ENCODE results near the gene TSHZ1.

TSHZ1 gene

DNA sequence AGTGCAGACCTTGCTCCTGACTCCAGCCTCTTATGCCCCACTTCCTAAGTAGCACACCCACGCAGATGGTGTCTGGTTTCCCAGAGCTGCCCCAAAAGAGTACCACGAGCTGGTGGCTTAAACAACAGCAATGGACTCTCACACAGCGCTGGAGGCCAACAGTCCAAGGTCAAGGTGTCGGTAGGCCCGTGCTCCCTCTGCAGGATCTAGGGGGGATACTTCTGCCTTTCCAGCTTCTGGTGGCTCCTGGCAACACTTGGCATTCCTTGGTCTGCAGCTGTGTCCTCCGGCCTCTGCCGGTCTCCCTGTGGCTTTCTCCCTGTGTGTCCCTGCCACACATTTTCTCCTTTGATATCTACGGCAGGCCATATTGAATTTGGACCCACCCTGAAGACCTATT, 99.0 kb downstream of the TSHZ1 start:
- no peak overlapping the region for H3K4me3 ChIP-seq (ENCODE audit: low read length)
- H3K9me3 ChIP-seq (ENCODE audit: control insufficient read depth, insufficient read depth, low read length), result no peaks in the 10 kb centered on the region
- H3K4me1 ChIP-seq (ENCODE audit: control insufficient read depth, insufficient read depth, low read length), result no peaks in the 10 kb centered on the region
- H3K36me3 ChIP-seq (ENCODE audit: control insufficient read depth, insufficient read depth, low read length), result no peaks in the 10 kb centered on the region
- H3K27ac ChIP-seq (ENCODE audit: low read length), result no peak overlapping the region
- no CpG with 5 or more reads among the region's 8 CpGs for WGBS (ENCODE audit: insufficient coverage, insufficient read length)
- peak; percentile 11 for DNase-seq (ENCODE audit: low read depth, low spot score)
- H3K27me3 ChIP-seq (ENCODE audit: control insufficient read depth, insufficient read depth, low read length), result no peaks in the 10 kb centered on the region

DNA sequence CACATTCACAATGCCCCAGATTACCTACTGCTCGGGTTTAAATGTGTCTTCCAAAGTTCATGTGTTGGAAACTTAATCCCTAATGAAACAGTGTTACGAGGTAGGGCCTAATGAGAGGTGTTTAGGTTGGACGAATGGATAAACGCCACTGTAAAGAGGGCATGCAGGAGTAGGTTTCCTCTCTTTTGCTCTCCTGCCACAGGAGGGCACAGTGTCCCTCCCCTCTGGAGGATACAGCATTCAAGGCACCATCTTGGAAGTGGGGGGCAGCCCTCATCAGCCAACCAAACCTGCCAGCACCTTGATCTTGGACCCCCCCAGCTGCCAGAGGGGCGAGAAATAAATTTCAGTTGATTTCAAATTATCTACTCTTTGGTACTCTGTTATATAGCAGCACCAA, 103.5 kb downstream of the TSHZ1 start:
- Histone ChIP-seq H3K4me1 (ENCODE audit: control insufficient read depth, insufficient read depth, low read length) (no peaks in the 10 kb centered on the region), H3K27ac (ENCODE audit: low read length) (no peak overlapping the region), H3K4me3 (ENCODE audit: low read length) (no peak overlapping the region), H3K36me3 (ENCODE audit: control insufficient read depth, insufficient read depth, low read length) (no peaks in the 10 kb centered on the region), H3K27me3 (ENCODE audit: control insufficient read depth, insufficient read depth, low read length) (no peaks in the 10 kb centered on the region), H3K9me3 (ENCODE audit: control insufficient read depth, insufficient read depth, low read length) (no peaks in the 10 kb centered on the region)
- DNase-seq (ENCODE audit: low read depth, low spot score), result no peak
- WGBS (ENCODE audit: insufficient coverage, insufficient read length), result no CpG with 5 or more reads among the region's 5 CpGs

DNA sequence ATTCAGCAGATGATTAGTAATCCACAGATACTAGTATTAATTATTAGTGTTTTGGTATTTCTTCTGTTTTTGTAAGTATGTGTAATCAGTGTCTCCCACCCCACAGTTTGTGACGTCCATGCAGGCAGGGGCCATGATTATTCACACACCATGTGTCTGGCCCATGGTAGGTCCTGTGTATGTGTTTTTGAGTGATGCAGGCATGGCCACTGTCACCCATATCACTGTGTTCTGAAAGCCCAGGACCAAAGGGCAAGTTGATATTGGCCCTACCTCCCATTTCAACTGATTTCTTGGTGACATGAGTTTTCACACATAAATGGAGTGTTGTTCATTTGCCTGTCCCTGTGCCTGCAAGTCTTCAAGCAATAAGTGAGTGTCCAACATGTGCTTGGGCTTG, 104.0 kb downstream of the TSHZ1 start:
- WGBS (ENCODE audit: insufficient coverage, insufficient read length), result no CpG with 5 or more reads among the region's 1 CpG
- DNase-seq (ENCODE audit: low read depth, low spot score), result no peak
- Histone ChIP-seq H3K27me3 (ENCODE audit: control insufficient read depth, insufficient read depth, low read length) (no peaks in the 10 kb centered on the region), H3K9me3 (ENCODE audit: control insufficient read depth, insufficient read depth, low read length) (no peaks in the 10 kb centered on the region), H3K4me1 (ENCODE audit: control insufficient read depth, insufficient read depth, low read length) (no peaks in the 10 kb centered on the region), H3K36me3 (ENCODE audit: control insufficient read depth, insufficient read depth, low read length) (no peaks in the 10 kb centered on the region), H3K27ac (ENCODE audit: low read length) (no peak overlapping the region), H3K4me3 (ENCODE audit: low read length) (no peak overlapping the region)

- no peaks in the 10 kb centered on the region for H3K27me3 ChIP-seq (ENCODE audit: control insufficient read depth, insufficient read depth, low read length)
- H3K36me3 ChIP-seq (ENCODE audit: control insufficient read depth, insufficient read depth, low read length), result no peaks in the 10 kb centered on the region
- no peak overlapping the region for H3K4me3 ChIP-seq (ENCODE audit: low read length)
- H3K27ac ChIP-seq (ENCODE audit: low read length), result no peak overlapping the region
- no peaks in the 10 kb centered on the region for H3K9me3 ChIP-seq (ENCODE audit: control insufficient read depth, insufficient read depth, low read length)
- WGBS (ENCODE audit: insufficient coverage, insufficient read length), result no CpG with 5 or more reads among the region's 10 CpGs
- H3K4me1 ChIP-seq (ENCODE audit: control insufficient read depth, insufficient read depth, low read length), result no peaks in the 10 kb centered on the region
- no peak for DNase-seq (ENCODE audit: low read depth, low spot score)
These were observed 105.6 kb downstream of the TSHZ1 start for GRCh38 chr18:75316223-75316622.

DNA sequence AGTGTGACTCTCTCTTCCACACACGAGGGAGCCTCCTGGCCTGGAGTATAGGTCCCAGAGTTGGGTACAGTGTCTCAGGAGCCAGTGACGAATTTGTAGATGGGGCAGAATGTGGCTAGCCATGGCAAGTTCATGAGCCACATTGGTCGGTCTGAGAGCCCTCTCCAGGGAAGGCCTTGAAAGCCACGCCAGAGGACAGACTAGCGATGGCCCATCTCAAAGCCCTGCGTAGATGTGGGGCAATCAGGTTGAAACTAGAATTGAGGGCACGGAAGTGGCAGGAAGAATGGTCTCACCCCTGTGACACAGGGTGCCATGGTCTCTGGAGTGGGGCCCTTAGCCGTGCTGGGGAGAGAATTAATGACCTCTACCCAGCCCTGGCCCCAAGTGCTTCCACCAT, 106.2 kb downstream of the TSHZ1 start:
- WGBS (ENCODE audit: insufficient coverage, insufficient read length), result no CpG with 5 or more reads among the region's 8 CpGs
- H3K36me3 ChIP-seq (ENCODE audit: control insufficient read depth, insufficient read depth, low read length), result no peaks in the 10 kb centered on the region
- H3K4me3 ChIP-seq (ENCODE audit: low read length), result no peak overlapping the region
- no peak for DNase-seq (ENCODE audit: low read depth, low spot score)
- H3K9me3 ChIP-seq (ENCODE audit: control insufficient read depth, insufficient read depth, low read length), result no peaks in the 10 kb centered on the region
- H3K27ac ChIP-seq (ENCODE audit: low read length), result no peak overlapping the region
- no peaks in the 10 kb centered on the region for H3K4me1 ChIP-seq (ENCODE audit: control insufficient read depth, insufficient read depth, low read length)
- H3K27me3 ChIP-seq (ENCODE audit: control insufficient read depth, insufficient read depth, low read length), result no peaks in the 10 kb centered on the region

GRCh38 chr18:75317300-75317699, 106.7 kb downstream of the TSHZ1 start:
- Histone ChIP-seq H3K27me3 (ENCODE audit: control insufficient read depth, insufficient read depth, low read length) (no peaks in the 10 kb centered on the region), H3K4me3 (ENCODE audit: low read length) (no peak overlapping the region), H3K9me3 (ENCODE audit: control insufficient read depth, insufficient read depth, low read length) (no peaks in the 10 kb centered on the region), H3K4me1 (ENCODE audit: control insufficient read depth, insufficient read depth, low read length) (no peaks in the 10 kb centered on the region), H3K27ac (ENCODE audit: low read length) (no peak overlapping the region), H3K36me3 (ENCODE audit: control insufficient read depth, insufficient read depth, low read length) (no peaks in the 10 kb centered on the region)
- WGBS (ENCODE audit: insufficient coverage, insufficient read length), result no CpG with 5 or more reads among the region's 17 CpGs
- DNase-seq (ENCODE audit: low read depth, low spot score), result no peak

GRCh38 chr18:75317703-75318102, 107.1 kb downstream of the TSHZ1 start:
- Histone ChIP-seq H3K27me3 (ENCODE audit: control insufficient read depth, insufficient read depth, low read length) (no peaks in the 10 kb centered on the region), H3K4me3 (ENCODE audit: low read length) (no peak overlapping the region), H3K27ac (ENCODE audit: low read length) (no peak overlapping the region), H3K4me1 (ENCODE audit: control insufficient read depth, insufficient read depth, low read length) (no peaks in the 10 kb centered on the region), H3K36me3 (ENCODE audit: control insufficient read depth, insufficient read depth, low read length) (no peaks in the 10 kb centered on the region), H3K9me3 (ENCODE audit: control insufficient read depth, insufficient read depth, low read length) (no peaks in the 10 kb centered on the region)
- no CpG with 5 or more reads among the region's 11 CpGs for WGBS (ENCODE audit: insufficient coverage, insufficient read length)
- no peak for DNase-seq (ENCODE audit: low read depth, low spot score)

DNA sequence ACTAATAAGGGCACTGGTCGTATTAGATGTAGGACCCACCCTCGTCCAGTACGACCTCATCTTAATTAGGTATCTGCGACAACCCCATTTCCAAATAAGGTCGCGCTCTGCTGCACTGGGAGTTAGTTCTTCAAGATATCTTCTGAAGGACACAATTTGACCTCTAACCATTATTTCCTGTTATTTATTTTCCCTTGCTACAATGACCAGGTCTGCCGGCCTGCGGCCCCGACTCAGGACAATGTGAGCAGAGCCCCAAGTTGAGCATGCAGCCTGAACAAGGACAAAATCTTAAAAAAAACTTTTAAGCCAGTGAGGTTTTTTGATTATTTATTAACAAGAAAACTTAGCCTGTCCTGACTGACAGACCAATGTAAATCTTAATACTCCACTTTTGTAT, 109.3 kb downstream of the TSHZ1 start:
- H3K27ac ChIP-seq (ENCODE audit: low read length), result no peak overlapping the region
- no peak for DNase-seq (ENCODE audit: low read depth, low spot score)
- no peaks in the 10 kb centered on the region for H3K4me1 ChIP-seq (ENCODE audit: control insufficient read depth, insufficient read depth, low read length)
- WGBS (ENCODE audit: insufficient coverage, insufficient read length), result no CpG with 5 or more reads among the region's 9 CpGs
- no peaks in the 10 kb centered on the region for H3K9me3 ChIP-seq (ENCODE audit: control insufficient read depth, insufficient read depth, low read length)
- no peaks in the 10 kb centered on the region for H3K27me3 ChIP-seq (ENCODE audit: control insufficient read depth, insufficient read depth, low read length)
- H3K36me3 ChIP-seq (ENCODE audit: control insufficient read depth, insufficient read depth, low read length), result no peaks in the 10 kb centered on the region
- H3K4me3 ChIP-seq (ENCODE audit: low read length), result no peak overlapping the region

DNA sequence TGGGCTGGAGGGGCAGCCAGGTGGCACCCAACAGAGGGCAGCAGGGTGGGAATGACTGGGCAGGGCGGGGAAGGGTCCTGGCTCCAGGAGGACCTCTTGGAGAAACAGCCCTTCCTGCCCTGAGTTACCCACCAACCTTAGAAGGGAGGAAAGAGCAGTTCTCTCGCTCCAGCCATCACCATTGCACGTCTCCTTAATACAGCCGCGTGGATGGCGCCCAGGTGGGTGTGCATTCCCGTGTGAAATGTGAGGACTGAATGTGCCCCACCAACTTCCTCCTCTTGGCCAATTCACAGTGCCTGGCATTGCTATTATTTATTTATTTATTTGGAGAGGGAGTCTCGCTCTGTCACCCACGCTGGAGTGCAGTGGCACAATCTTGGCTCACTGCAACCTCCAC, 109.9 kb downstream of the TSHZ1 start:
- WGBS (ENCODE audit: insufficient coverage, insufficient read length), result no CpG with 5 or more reads among the region's 9 CpGs
- Histone ChIP-seq H3K9me3 (ENCODE audit: control insufficient read depth, insufficient read depth, low read length) (no peaks in the 10 kb centered on the region), H3K4me1 (ENCODE audit: control insufficient read depth, insufficient read depth, low read length) (no peaks in the 10 kb centered on the region), H3K4me3 (ENCODE audit: low read length) (no peak overlapping the region), H3K27me3 (ENCODE audit: control insufficient read depth, insufficient read depth, low read length) (no peaks in the 10 kb centered on the region), H3K36me3 (ENCODE audit: control insufficient read depth, insufficient read depth, low read length) (no peaks in the 10 kb centered on the region), H3K27ac (ENCODE audit: low read length) (no peak overlapping the region)
- no peak for DNase-seq (ENCODE audit: low read depth, low spot score)

DNA sequence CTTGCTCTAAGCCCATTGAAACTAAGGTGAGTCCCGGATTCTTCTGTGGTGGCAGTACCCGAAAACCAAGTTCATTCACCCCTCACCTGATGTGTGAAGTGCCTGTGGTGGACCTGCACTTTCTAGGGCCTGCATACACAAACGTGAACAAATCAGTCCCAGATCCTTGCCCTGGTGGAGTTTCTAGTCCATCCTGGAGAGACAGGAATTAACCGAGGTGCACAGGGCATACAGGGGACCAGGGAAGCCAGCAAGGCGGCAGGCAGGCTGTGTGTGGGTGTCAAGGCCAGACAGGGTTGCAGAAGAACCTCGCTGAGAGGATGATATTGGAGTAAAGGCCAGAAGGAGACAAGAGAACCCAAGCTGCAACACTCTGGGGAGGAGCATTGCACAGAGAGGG, 110.8 kb downstream of the TSHZ1 start:
- H3K36me3 ChIP-seq (ENCODE audit: control insufficient read depth, insufficient read depth, low read length), result no peaks in the 10 kb centered on the region
- H3K9me3 ChIP-seq (ENCODE audit: control insufficient read depth, insufficient read depth, low read length), result no peaks in the 10 kb centered on the region
- no peak overlapping the region for H3K4me3 ChIP-seq (ENCODE audit: low read length)
- no peaks in the 10 kb centered on the region for H3K4me1 ChIP-seq (ENCODE audit: control insufficient read depth, insufficient read depth, low read length)
- no peak for DNase-seq (ENCODE audit: low read depth, low spot score)
- no peak overlapping the region for H3K27ac ChIP-seq (ENCODE audit: low read length)
- H3K27me3 ChIP-seq (ENCODE audit: control insufficient read depth, insufficient read depth, low read length), result no peaks in the 10 kb centered on the region
- WGBS (ENCODE audit: insufficient coverage, insufficient read length), result no CpG with 5 or more reads among the region's 6 CpGs

- Histone ChIP-seq H3K36me3 (ENCODE audit: control insufficient read depth, insufficient read depth, low read length) (no peaks in the 10 kb centered on the region), H3K4me3 (ENCODE audit: low read length) (no peak overlapping the region), H3K27me3 (ENCODE audit: control insufficient read depth, insufficient read depth, low read length) (no peaks in the 10 kb centered on the region), H3K4me1 (ENCODE audit: control insufficient read depth, insufficient read depth, low read length) (no peaks in the 10 kb centered on the region), H3K27ac (ENCODE audit: low read length) (no peak overlapping the region), H3K9me3 (ENCODE audit: control insufficient read depth, insufficient read depth, low read length) (no peaks in the 10 kb centered on the region)
- WGBS (ENCODE audit: insufficient coverage, insufficient read length), result no CpG with 5 or more reads among the region's 11 CpGs
- no peak for DNase-seq (ENCODE audit: low read depth, low spot score)
These were observed 111.6 kb downstream of the TSHZ1 start for GRCh38 chr18:75322206-75322605.
